ENCODE measurements around the gene VPS18.

VPS18 gene

GRCh38 chr15:40889112-40889511 is 5.1 kb upstream of the VPS18 start:
- in situ Hi-C loops (cut with HindIII; ENCODE audit: low sequenced_read_pairs) = loop anchor here (10.0 kb wide), 2 partner anchors 154 to 234 kb away; no protein-coding TSS in a partner anchor
- no peak overlapping the region for H3K4me3 ChIP-seq (ENCODE audit: low read depth, low read length)
- no peak for TF ChIP-seq CTCF (IDR thresholded peaks at IDR 0.05; ENCODE audit: low read depth, low read length, missing control alignments)
- DNase-seq (ENCODE audit: low read depth) = no peak

GRCh38 chr15:40891138-40891537 is 3.1 kb upstream of the VPS18 start:
- DNase-seq (ENCODE audit: low read depth) = no peak
- H3K4me3 ChIP-seq (ENCODE audit: low read depth, low read length) = no peak overlapping the region
- in situ Hi-C loops (cut with HindIII; ENCODE audit: low sequenced_read_pairs) = no loop called here
- no peak for TF ChIP-seq CTCF (IDR thresholded peaks at IDR 0.05; ENCODE audit: low read depth, low read length, missing control alignments)

GRCh38 chr15:40891810-40892446 is 2.3 kb upstream of the VPS18 start:
- no peak overlapping the region for H3K4me3 ChIP-seq (ENCODE audit: low read depth, low read length)
- in situ Hi-C loops (cut with HindIII; ENCODE audit: low sequenced_read_pairs) = no loop called here
- DNase-seq (ENCODE audit: low read depth) = peak; percentile 27
- TF ChIP-seq CTCF (IDR thresholded peaks at IDR 0.05; ENCODE audit: low read depth, low read length, missing control alignments) = peak; percentile 87

- H3K4me3 ChIP-seq (ENCODE audit: low read depth, low read length) = no peak overlapping the region
- TF ChIP-seq CTCF (IDR thresholded peaks at IDR 0.05; ENCODE audit: low read depth, low read length, missing control alignments) = no peak
- in situ Hi-C loops (cut with HindIII; ENCODE audit: low sequenced_read_pairs) = no loop called here
- DNase-seq (ENCODE audit: low read depth) = no peak
These were observed 1.7 kb upstream of the VPS18 start for GRCh38 chr15:40892447-40893012.

- DNase-seq (ENCODE audit: low read depth) = no peak
- no peak for TF ChIP-seq CTCF (IDR thresholded peaks at IDR 0.05; ENCODE audit: low read depth, low read length, missing control alignments)
- H3K4me3 ChIP-seq (ENCODE audit: low read depth, low read length) = no peak overlapping the region
- in situ Hi-C loops (cut with HindIII; ENCODE audit: low sequenced_read_pairs) = no loop called here
These were observed 1.1 kb upstream of the VPS18 start for GRCh38 chr15:40893019-40893670.

- peak; percentile 71 for TF ChIP-seq CTCF (IDR thresholded peaks at IDR 0.05; ENCODE audit: low read depth, low read length, missing control alignments)
- H3K4me3 ChIP-seq (ENCODE audit: low read depth, low read length) = peak overlapping the region; percentile 97
- peak; percentile 55 for DNase-seq (ENCODE audit: low read depth)
These were observed 615 bp downstream of the VPS18 start for GRCh38 chr15:40894681-40895448.

More at GRCh38 chr15:40894681-40895448, 615 bp downstream of the VPS18 start:
- in situ Hi-C loops (cut with HindIII; ENCODE audit: low sequenced_read_pairs) = no loop called here

Measured in astrocyte of the cerebellum (primary cell).